ENCODE measurements around the gene ZSCAN29.

The ZSCAN29 gene

GRCh38 chr15:43346305-43346704 lies 24.5 kb downstream of the ZSCAN29 start:
- DNase-seq: no peak

DNA sequence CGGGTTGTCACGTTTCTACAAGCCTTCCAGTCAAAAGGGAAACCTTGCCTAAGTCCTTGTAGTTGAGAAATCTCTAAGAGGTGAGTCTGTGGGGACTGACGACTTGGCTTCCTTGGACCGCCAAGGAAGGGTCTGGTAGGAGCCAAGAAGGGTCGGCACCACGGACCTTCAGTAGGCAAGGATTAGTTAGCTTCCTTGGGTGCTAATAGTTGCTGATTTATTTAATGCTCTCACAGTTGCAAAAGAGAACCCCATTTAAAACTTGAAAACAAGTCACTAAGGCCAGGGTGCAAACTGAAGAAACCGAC lies 40.1 kb downstream of the ZSCAN29 start:
- DNase-seq: no peak

DNA sequence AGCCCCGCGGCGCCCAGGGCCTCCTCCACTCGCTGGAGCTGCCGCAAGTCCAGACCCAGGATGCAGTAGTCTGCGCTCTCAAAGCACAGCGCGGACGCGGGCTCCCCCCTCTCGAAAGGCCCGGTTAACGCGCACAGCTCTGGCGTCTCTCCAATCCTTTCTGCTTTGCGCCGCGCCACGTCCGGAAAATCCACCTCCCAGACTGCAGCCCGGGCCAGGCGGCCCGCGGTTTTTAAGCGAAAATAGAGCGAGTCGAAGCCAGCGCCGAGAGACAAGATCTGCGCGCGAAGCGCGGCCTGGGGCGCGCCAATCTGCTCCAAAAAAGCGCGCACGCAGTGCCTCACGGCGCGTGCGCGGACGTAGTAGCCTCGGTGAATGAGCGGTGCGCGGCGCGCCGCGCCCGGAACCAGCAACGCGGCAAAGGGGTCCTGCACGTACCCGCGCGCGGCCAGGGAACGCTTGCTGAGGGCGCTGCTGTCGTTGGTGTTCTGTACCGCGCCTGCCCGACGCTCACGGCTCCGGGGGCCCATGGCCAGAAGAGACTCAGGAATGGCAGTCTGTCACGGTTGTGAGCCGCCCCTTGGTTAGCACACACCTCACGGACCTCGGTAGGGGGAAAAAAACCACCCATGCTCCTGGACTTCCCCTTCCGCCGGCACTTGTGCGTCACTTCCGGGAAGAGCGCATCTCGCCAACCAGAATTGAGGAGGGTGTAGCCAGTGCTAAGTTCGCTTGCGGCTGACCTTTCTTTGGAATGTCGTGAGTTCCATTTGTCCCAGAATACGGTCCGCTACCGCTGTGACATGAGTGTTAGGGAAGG lies 40.7 kb downstream of the ZSCAN29 start, which contains the start of gene LCMT2:
Gene LCMT2, minus strand, starts transcription at position 614 of the 820 bp plus-strand sequence. Its CDS starts 84 bp downstream, at position 530.
- DNase-seq: peak; percentile 89

DNA sequence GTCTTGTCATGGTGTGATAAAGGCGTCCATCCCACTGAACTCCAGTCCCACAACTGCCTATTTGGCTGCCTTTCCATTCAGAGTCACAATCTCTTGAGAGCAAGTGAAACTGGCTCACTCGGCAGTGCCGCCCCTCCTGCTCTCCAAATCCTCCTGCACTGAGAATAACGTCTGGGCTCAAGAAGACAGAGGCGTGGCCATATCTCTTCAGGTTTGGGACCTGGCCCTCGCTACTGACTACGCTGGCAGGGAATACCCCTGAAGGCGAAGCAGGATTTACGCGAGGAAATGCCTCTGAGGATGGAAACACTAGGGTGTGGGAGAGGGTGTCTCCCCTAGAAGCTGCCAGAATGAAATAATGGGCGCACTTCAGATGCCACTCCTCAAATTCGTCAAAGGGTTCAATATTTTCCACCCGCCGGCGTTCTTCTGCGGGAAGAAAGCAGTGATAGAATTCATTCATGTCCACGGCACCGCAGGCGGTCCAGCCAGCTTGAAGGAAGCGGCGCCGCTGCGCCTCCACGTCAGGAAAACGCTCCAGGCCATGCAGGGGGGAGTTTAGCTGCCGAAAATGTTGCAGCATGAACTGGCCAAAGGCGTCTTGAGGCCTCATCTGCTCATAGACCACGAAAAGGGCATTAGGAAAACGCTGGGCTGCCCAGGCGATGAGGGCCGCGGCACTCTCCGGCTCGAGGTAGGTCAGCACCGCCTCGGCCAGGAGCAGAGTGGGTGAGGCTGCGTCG lies 41.5 kb downstream of the ZSCAN29 start:
- DNase-seq: no peak

GRCh38 chr15:43325039-43325684 lies 45.7 kb downstream of the ZSCAN29 start:
- DNase-seq: no peak

DNA sequence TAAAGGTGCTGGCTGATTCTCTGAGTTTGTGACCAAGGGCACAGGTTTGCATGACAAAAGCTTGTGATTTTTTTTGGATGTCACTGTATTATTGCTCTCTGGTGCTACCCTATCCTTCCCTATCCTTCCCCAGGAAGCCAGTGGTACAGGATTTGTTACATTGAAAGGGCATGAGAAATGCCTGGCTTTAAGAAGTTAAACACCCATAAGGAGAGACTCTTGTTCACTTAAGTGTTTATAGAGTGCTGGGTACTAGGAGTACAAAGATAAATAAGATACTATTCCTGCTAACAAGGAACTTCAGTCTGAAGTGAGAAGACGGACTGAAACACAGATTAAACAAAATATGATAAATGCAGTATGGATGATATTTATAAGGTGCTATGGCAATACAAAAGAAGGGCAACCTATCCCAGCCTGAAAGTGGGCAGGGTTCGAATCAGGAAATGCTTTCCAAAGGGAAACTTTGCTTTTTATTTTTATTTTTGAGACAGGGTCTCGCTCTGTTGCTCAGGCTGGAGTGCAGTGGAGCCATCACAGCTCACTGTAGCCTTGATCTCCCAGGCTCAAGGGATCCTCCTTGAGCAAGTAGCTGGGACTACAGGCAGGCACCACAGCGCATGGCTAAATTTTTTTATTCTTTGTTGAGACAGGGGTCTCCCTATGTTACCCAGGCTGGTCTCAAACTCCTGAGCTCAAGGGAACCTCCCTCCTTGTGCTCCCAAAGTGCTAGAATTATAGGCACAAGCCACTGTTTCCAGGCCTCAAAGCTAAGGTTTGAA lies 51.7 kb downstream of the ZSCAN29 start:
- no peak for DNase-seq

DNA sequence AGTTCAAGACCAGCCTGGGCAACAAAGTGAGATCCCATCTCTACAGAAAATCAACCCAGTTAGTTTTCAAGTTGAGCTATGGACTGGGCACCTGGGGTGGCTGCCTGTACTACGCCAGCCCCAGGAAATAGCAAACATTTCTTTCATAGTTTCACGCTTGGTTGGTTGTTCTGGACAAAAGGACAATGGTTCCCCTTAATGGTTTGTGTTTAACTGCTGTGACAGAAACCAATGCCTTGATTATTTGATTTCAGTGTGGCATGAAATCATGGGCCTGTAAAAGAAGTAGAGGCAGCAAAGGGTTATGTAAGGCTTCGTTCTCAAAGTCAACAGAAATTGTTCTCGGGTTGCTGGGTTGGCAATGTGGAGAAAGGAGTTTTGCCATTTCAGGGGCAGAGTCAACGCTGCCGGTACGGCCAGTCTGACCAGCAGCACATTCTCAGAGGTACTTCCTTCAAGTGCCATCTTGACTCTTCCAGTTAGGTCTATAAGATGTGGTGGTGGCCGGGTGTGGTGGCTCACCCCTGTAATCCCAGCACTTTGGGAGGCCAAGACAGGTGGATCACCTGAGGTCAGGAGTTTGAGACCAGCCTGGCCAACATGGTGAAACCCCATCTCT lies 53.2 kb downstream of the ZSCAN29 start:
- DNase-seq: no peak

DNA sequence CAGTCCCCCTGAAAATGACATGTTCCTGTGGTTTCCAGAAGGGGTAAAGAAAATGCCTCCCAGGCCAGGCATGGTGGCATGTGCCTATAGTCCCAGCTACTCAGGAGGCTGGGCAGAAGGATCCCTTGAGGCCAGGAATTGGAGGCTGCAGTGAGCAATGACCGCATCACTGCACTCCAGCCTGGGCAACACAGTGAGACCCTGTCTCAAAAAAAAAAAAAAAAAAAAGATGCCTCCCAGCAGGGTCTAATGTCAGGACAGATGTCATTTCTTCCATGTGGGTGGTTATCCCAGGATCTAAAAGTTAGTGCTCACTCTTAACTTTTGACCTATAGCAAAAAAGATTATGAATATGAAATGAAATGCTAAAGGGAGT lies 53.9 kb downstream of the ZSCAN29 start:
- DNase-seq: no peak

DNA sequence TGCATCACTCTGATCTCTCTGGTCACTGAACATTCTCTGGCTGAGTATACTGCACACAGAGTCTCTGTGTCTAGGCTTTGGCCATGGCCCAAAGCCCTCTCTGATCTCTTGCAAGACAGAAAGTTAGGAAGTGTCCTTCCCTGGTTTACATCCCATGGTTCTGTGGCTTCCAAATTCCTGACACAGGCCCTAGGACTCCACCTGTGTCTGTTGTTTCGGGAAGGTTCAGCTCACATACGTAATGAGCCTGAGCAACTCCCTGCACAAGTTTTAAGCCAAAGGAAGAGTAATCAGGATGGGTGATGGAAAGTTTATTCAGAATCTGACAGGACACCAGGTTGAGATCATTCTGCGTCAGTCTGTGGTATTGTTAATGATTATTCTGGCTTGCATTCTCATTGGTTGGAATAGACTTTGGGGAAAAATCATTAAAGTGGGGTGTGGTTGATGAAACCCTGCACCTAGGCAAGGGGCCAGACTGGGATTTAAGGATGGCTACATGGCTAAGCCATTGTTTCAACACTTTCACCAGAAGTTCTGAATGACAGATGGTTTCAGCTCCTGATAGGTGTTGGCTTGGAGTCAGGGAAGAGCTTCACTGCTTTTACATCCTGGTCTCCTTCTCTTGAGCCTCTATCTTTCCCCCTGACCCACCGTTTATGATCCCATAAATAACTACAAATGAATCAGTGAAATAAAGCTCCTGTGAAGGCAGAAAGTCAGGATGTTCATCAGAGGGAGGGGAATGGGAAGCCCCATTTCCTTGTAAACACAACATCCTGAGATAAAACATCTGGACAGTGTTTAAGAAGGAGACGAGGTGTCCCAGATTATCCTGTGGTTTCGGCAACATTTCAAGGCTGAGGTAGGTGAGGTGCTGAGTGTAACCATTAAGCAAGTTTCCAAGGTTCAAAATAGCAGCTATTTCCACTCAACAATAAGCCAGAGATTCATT lies 54.5 kb downstream of the ZSCAN29 start:
- no peak for DNase-seq

DNA sequence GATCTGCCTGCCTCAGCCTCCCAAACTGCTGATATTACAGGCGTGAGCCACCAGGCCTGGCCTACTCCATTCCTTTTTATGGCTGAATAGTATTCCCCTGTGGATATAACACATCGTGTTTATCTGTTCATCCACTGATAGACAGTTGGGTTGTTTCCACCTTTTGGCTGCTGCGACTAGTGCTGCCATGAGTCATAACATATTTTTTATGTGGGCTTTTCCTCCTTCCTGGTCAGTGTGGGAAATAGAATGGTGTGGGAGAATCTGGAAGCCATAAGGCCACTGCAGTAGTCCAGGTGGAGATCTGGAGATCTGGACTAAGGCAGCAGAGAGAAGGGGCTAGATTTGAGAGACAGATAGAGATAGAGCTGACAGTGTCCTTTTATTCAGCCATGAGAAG lies 56.7 kb downstream of the ZSCAN29 start:
- DNase-seq: no peak

GRCh38 chr15:43312378-43312777 lies 58.5 kb downstream of the ZSCAN29 start:
- no peak for DNase-seq

Data from NK-92 treated with Interleukin-12 subunit alpha and Interleukin-12 subunit beta, amount 100 ng/mL, for 24 hours (cell line).